H1 (cell line): ENCODE data around the gene ST6GALNAC2. TPM values are rescaled to one million over a fixed set of nuclear protein-coding genes. Genes with fewer than 3 reads are reported as not detected.

Experiments
- CTCF ChIA-PET: fragments of 300-600 bp; sonication (Branson Sonifier 250); formaldehyde crosslinking; loops from one replicate; lab custom pipeline; 2021; ENCODE audit not compliant: partially characterized antibody; lab: Charles Lee
- POLR2A ChIA-PET: fragments of 300-600 bp; sonication (Branson Sonifier 250); formaldehyde crosslinking; loops from one replicate; lab custom pipeline; 2021; ENCODE audit warnings: inconsistent platforms; ENCODE audit not compliant: partially characterized antibody; lab: Charles Lee
- DNase-seq, 2 experiments: peaks; one replicate each; pipeline versions ENCODE4 v3.0.0 to v3.0.0-alpha.2; 2010 to 2022; ENCODE audit warnings: low spot score in 2 of 2, low read depth in 1 of 2, mixed read lengths in 1 of 2
- FAIRE-seq: peaks from 2 replicates; lab custom pipeline; 2011; peaks lifted over from hg19 to GRCh38; lab: Jason Lieb, UNC
- H2AFZ ChIP-seq: 2 replicates; pipeline ENCODE4 v1.8.1; 2012; ENCODE audit warnings: low read length, inconsistent platforms
- H2AK5ac ChIP-seq: 2 replicates; pipeline ENCODE4 v1.6.1; 2013; ENCODE audit warnings: low read depth, low read length
- H2BK120ac ChIP-seq: replicated peaks from 2 replicates; pipeline ENCODE3; 2013; ENCODE audit warnings: low read depth, low read length, inconsistent platforms
- H2BK12ac ChIP-seq: 2 replicates; pipeline ENCODE4 v1.6.1; 2013; ENCODE audit warnings: low read depth, low read length
- H2BK15ac ChIP-seq: 2 replicates; pipeline ENCODE4 v1.6.1; 2013; ENCODE audit warnings: low read length
- H2BK20ac ChIP-seq: 2 replicates; pipeline ENCODE4 v1.6.1; 2013; ENCODE audit warnings: low read length
- H2BK5ac ChIP-seq: 2 replicates; pipeline ENCODE4 v1.6.1; 2013; ENCODE audit warnings: low read depth, low read length
- H3K14ac ChIP-seq: 2 replicates; pipeline ENCODE4 v1.6.1; 2013; ENCODE audit warnings: inconsistent platforms; ENCODE audit not compliant: insufficient read length
- H3K18ac ChIP-seq: 2 replicates; pipeline ENCODE4 v1.6.1; 2013; ENCODE audit warnings: low read length; ENCODE audit errors: extremely low read depth
- H3K23ac ChIP-seq: 2 replicates; pipeline ENCODE4 v1.6.1; 2013; ENCODE audit warnings: inconsistent platforms; ENCODE audit not compliant: insufficient read length
- H3K23me2 ChIP-seq: 2 replicates; pipeline ENCODE4 v1.6.1; 2013; ENCODE audit warnings: low read depth, low read length
- H3K27ac ChIP-seq: 2 replicates; pipeline ENCODE4 v1.6.1; 2011; ENCODE audit warnings: low read depth, low read length, inconsistent platforms
- H3K27me3 ChIP-seq, 4 experiments: replicated peaks in 1 of 4; 1 replicate in 1 of 4; 2 replicates in 3 of 4; pipeline versions ENCODE4 v1.6.1 to v1.8.1; 2011 to 2013; ENCODE audit warnings: low read length in 3 of 4, mild to moderate bottlenecking in 3 of 4, inconsistent platforms in 2 of 4, mixed read lengths in 2 of 4, moderate library complexity in 1 of 4; ENCODE audit not compliant: control insufficient read depth in 3 of 4, insufficient read depth in 3 of 4; ENCODE audit errors: extremely low read depth in 1 of 4
- H3K36me3 ChIP-seq, 4 experiments: 2 replicates each; pipeline versions ENCODE4 v1.6.1 to v1.8.1; 2011 to 2013; ENCODE audit warnings: mild to moderate bottlenecking in 4 of 4, low read length in 3 of 4, moderate library complexity in 2 of 4, control low read depth in 1 of 4, inconsistent platforms in 1 of 4; ENCODE audit not compliant: insufficient read depth in 4 of 4, control insufficient read depth in 2 of 4
- H3K4ac ChIP-seq: replicated peaks from 2 replicates; pipeline ENCODE3; 2013; ENCODE audit warnings: low read length, low read depth, mixed read lengths, inconsistent platforms; ENCODE audit not compliant: insufficient read length
- H3K4me1 ChIP-seq, 4 experiments: replicated peaks in 1 of 4; 1 replicate in 1 of 4; 2 replicates in 3 of 4; pipeline versions ENCODE4 v1.6.1 to v1.8.1; 2011 to 2013; ENCODE audit warnings: low read length in 3 of 4, inconsistent platforms in 2 of 4, mixed read lengths in 1 of 4; ENCODE audit not compliant: insufficient read depth in 4 of 4, control insufficient read depth in 3 of 4
- H3K4me2 ChIP-seq, 2 experiments: 2 replicates each; pipeline versions ENCODE4 v1.6.1 to v1.8.1; 2011 to 2013; ENCODE audit warnings: low read depth in 2 of 2, low read length in 2 of 2, control low read depth in 1 of 2, inconsistent platforms in 1 of 2, mild to moderate bottlenecking in 1 of 2; ENCODE audit not compliant: insufficient read depth in 1 of 2
- H3K4me3 ChIP-seq, 4 experiments: fragments of 200-600, 300-600 bp in 1 of 4; sonication (generic), shearing (Covaris generic), sonication (Bioruptor Twin) in 1 of 4; 2 replicates each; pipeline versions ENCODE4 v1.5.1 to v1.8.1; 2011 to 2016; ENCODE audit warnings: low read length in 4 of 4, low read depth in 3 of 4, control low read depth in 2 of 4, inconsistent platforms in 2 of 4, mild to moderate bottlenecking in 2 of 4, mixed read lengths in 1 of 4, moderate library complexity in 1 of 4; ENCODE audit not compliant: insufficient read depth in 2 of 4; ENCODE audit errors: extremely low read depth in 1 of 4
- H3K56ac ChIP-seq: replicated peaks from 2 replicates; pipeline ENCODE3; 2013; ENCODE audit warnings: low read depth, mild to moderate bottlenecking, mixed read lengths, low read length, inconsistent platforms; ENCODE audit not compliant: insufficient read length
- H3K79me1 ChIP-seq: 2 replicates; pipeline ENCODE4 v1.6.1; 2013; ENCODE audit warnings: low read depth, low read length, control low read depth
- H3K79me2 ChIP-seq, 2 experiments: 2 replicates each; pipeline versions ENCODE4 v1.6.1 to v1.8.1; 2012 to 2013; ENCODE audit warnings: low read length in 2 of 2, mild to moderate bottlenecking in 2 of 2, inconsistent platforms in 1 of 2; ENCODE audit not compliant: insufficient read depth in 2 of 2, control insufficient read depth in 1 of 2
- H3K9ac ChIP-seq, 4 experiments: replicated peaks in 1 of 4; 1 replicate in 1 of 4; 2 replicates in 3 of 4; pipeline versions ENCODE4 v1.6.1 to v1.8.1; 2011 to 2013; ENCODE audit warnings: low read depth in 3 of 4, low read length in 3 of 4, control low read depth in 2 of 4, mild to moderate bottlenecking in 2 of 4, moderate library complexity in 2 of 4, inconsistent platforms in 1 of 4; ENCODE audit errors: extremely low read depth in 1 of 4
- H3K9me3 ChIP-seq, 2 experiments: 2 replicates each; pipeline versions ENCODE4 v1.6.1 to v1.8.1; 2012 to 2013; ENCODE audit warnings: mild to moderate bottlenecking in 2 of 2, moderate library complexity in 2 of 2, control low read depth in 1 of 2, inconsistent platforms in 1 of 2, low read depth in 1 of 2, low read length in 1 of 2, mixed read lengths in 1 of 2; ENCODE audit not compliant: insufficient read depth in 2 of 2
- H4K20me1 ChIP-seq, 2 experiments: replicated peaks in 1 of 2; 2 replicates each; pipeline versions ENCODE3 to v1.8.1; 2011 to 2013; ENCODE audit warnings: inconsistent platforms in 2 of 2, low read length in 2 of 2, mild to moderate bottlenecking in 1 of 2; ENCODE audit not compliant: insufficient read depth in 2 of 2, control insufficient read depth in 1 of 2
- H4K5ac ChIP-seq: 2 replicates; pipeline ENCODE4 v1.6.1; 2013; ENCODE audit warnings: low read length, low read depth, mixed read lengths, inconsistent platforms; ENCODE audit not compliant: insufficient read length
- H4K8ac ChIP-seq: 2 replicates; pipeline ENCODE4 v1.8.0; 2013; ENCODE audit warnings: mild to moderate bottlenecking, moderate library complexity, low read length, inconsistent platforms; ENCODE audit not compliant: insufficient read depth; ENCODE audit errors: extremely low read depth
- H4K91ac ChIP-seq: replicated peaks from 2 replicates; pipeline ENCODE3; 2013; ENCODE audit warnings: low read length, mixed read lengths, inconsistent platforms; ENCODE audit not compliant: insufficient read length
- BCL11A ChIP-seq, 2 experiments: IDR thresholded peaks; one replicate each; pipeline ENCODE4 v1.6.1; 2011; ENCODE audit warnings: low read depth in 2 of 2, low read length in 2 of 2, mild to moderate bottlenecking in 2 of 2
- CTCF ChIP-seq, 3 experiments: IDR thresholded peaks; 1 replicate in 2 of 3; 2 replicates in 1 of 3; pipeline versions ENCODE4 v1.5.1 to v1.6.1; 2011; ENCODE audit warnings: low read length in 3 of 3, mild to moderate bottlenecking in 3 of 3, inconsistent platforms in 2 of 3, low read depth in 1 of 3, moderate library complexity in 1 of 3; ENCODE audit not compliant: insufficient read depth in 1 of 3; ENCODE audit errors: control extremely low read depth in 1 of 3
- WGBS, 2 experiments: shearing (Covaris generic) in 1 of 2; methylation state at CpG; one replicate each; pipeline versions ENCODE4 v1.1.6 to v1.1.7; 2013 to 2015; ENCODE audit warnings: low lambda C conversion rate in 2 of 2, mixed read lengths in 2 of 2, inconsistent platforms in 1 of 2, low coverage in 1 of 2, missing lambda C conversion rate in 1 of 2; ENCODE audit not compliant: insufficient replicate concordance in 2 of 2, insufficient coverage in 1 of 2, insufficient read length in 1 of 2; ENCODE audit errors: extremely low coverage in 1 of 2, missing lambda C conversion rate in 1 of 2; 5-methylcytosine and 5-hydroxymethylcytosine counted together
- polyA plus RNA-seq, 7 experiments: library from polyadenylated mRNA; depleted of rRNA in 3 of 7; stranded (reverse) in 5 of 7; unstranded in 2 of 7; fragments of >200 nt in 5 of 7; fragments of 200-250 nt in 2 of 7; gene quantifications; 1 replicate in 5 of 7; 2 replicates in 1 of 7; 4 replicates in 1 of 7; pipeline versions ENCODE4 v1.2.1 to v1.2.3, GENCODE V29; 2011 to 2013; ENCODE audit warnings: missing spikeins in 2 of 7, mixed read lengths in 2 of 7
- total RNA-seq: library from RNA; stranded (reverse); fragmentation: NEBNext Ultra II Directional; extraction: Animal tissue kit (Norgen Biotek cat#: 25700); gene quantifications from 2 replicates; pipeline ENCODE4 v1.2.1, GENCODE V29; 2021

ST6GALNAC2 gene
- total and polyA plus RNA-seq, 2 of the 8 experiments (the other 6 are each of a cell fraction or from before 2014, with no cell fraction given): 0.09 TPM; not detected in 1

- H2BK20ac ChIP-seq: peak within 1 kb of the TSS; percentile 64; the same call in 1 of the 2 replicates
- H3K14ac ChIP-seq: no peak within 1 kb of the TSS
- peak within 1 kb of the TSS; percentile 45 for H4K91ac ChIP-seq
- peak within 1 kb of the TSS; percentile 89; the same call in 1 of the 2 replicates for H2BK12ac ChIP-seq
- H3K9me3 ChIP-seq: no peaks in the 10 kb centered on the region
- no peaks in the 10 kb centered on the region for H3K79me1 ChIP-seq
- H3K4me2 ChIP-seq: peak within 1 kb of the TSS; percentile 76 to 83
- no peaks in the 10 kb centered on the region for H3K36me3 ChIP-seq
- peak within 1 kb of the TSS; percentile 65 for H3K4ac ChIP-seq
- DNase-seq (no peak), FAIRE-seq (no peak)
- peak within 1 kb of the TSS; percentile 11 for H3K18ac ChIP-seq
- no peak within 1 kb of the TSS for H3K27ac ChIP-seq
- no peak within 1 kb of the TSS; a peak in 2 of 7 replicates for H3K9ac ChIP-seq
- H4K5ac ChIP-seq: peak within 1 kb of the TSS; percentile 47
- H2AFZ ChIP-seq: peak within 1 kb of the TSS; percentile 65
- 81% methylated on average over 18 of the region's 22 CpGs; no CpG with 5 or more reads in 1 of the 2 experiments for WGBS, 2 experiments
- H3K23ac ChIP-seq: no peak within 1 kb of the TSS
- no peak within 1 kb of the TSS; the same call in 1 of the 2 replicates for H2AK5ac ChIP-seq
- H3K4me3 ChIP-seq: peak within 1 kb of the TSS; percentile 12 to 67 (median 32); a peak in 7 of 8 replicates
- H2BK120ac ChIP-seq: peak within 1 kb of the TSS; percentile 44
- H4K20me1 ChIP-seq: no peaks in the 10 kb centered on the region
- ChIA-PET CTCF (interaction anchor here (0.6 to 15.6 kb wide), 16 partner anchors 11 to 344 kb away, joined by 3 to 260 read pairs (median 5); no protein-coding TSS in a partner anchor), POLR2A (interaction anchor here (0.7 to 4.0 kb wide), 8 partner anchors 10 to 192 kb away, joined by 3 to 38 read pairs (median 6); partner anchors contain the start of gene RHBDF2)
- TF ChIP-seq CTCF (IDR thresholded peaks at IDR 0.05; ENCODE audit: control extremely low read depth in 1 of 3, insufficient read depth in 1 of 3, low read depth in 1 of 3, low read length in 3 of 3) (peak in 1 of 3 experiments; percentile 45; a peak in 1 of 4 replicates), BCL11A (IDR thresholded peaks at IDR 0.05; ENCODE audit: low read depth in 2 of 2, low read length in 2 of 2) (no peak)
- H2BK15ac ChIP-seq: peak within 1 kb of the TSS; percentile 76; the same call in 1 of the 2 replicates
- peaks cover 8 to 46% (median 37%) of the 10 kb centered on the region in 4 experiments for H3K27me3 ChIP-seq
- H3K56ac ChIP-seq: no peak within 1 kb of the TSS
- H4K8ac ChIP-seq: no peak within 1 kb of the TSS; the same call in 1 of the 2 replicates
- H2BK5ac ChIP-seq: peak within 1 kb of the TSS; percentile 74; the same call in 1 of the 2 replicates
- peaks cover 11% of the 10 kb centered on the region for H3K23me2 ChIP-seq
- no peaks in the 10 kb centered on the region for H3K79me2 ChIP-seq
- H3K4me1 ChIP-seq: peaks cover 0 to 27% (median 16%) of the 10 kb centered on the region in 4 experiments; a peak in 6 of 7 replicates
Observed at GRCh38 chr17:76539631-76540271, 45.9 kb downstream of the ST6GALNAC2 start, which contains the start of gene PRCD. Gene PRCD, plus strand, starts transcription at chr17:76540044. Its CDS starts 98 bp downstream, at chr17:76540142.
